GM23338 (cell line): ENCODE data around the gene NLGN1. TPM values are rescaled to one million over a fixed set of nuclear protein-coding genes. Genes with fewer than 3 reads are reported as not detected.

ENCODE experiments used
- ATAC-seq: fragments of 200-7000 bp; cut with Tn5 transposase; 3 replicates; pipeline ENCODE4 v1.9.1; 2020
- DNase-seq: peaks from one replicate; pipeline ENCODE4 v3.0.0-alpha.2; 2015; ENCODE audit warnings: low spot score
- H2AFZ ChIP-seq: fragments of 200-600 bp; sonication (generic); 2 replicates; pipeline ENCODE4 v1.8.0; 2016; ENCODE audit warnings: antibody characterized with exemption, mild to moderate bottlenecking, moderate library complexity
- H3F3A ChIP-seq: fragments of 200-600 bp; sonication (generic); replicated peaks from 2 replicates; pipeline ENCODE4 v1.8.0; 2017; ENCODE audit warnings: antibody characterized with exemption, mixed run types, low read depth
- H3K27ac ChIP-seq: fragments of 200-600 bp; sonication (generic); 2 replicates; pipeline ENCODE4 v1.6.1; 2016; ENCODE audit warnings: low read depth
- H3K27me3 ChIP-seq: fragments of 200-600 bp; sonication (generic); 2 replicates; pipeline ENCODE4 v1.8.0; 2016; ENCODE audit warnings: mild to moderate bottlenecking, mixed run types, moderate library complexity; ENCODE audit not compliant: insufficient read depth
- H3K36me3 ChIP-seq: fragments of 200-600 bp; sonication (generic); 2 replicates; pipeline ENCODE4 v1.8.0; 2016; ENCODE audit warnings: mild to moderate bottlenecking; ENCODE audit not compliant: insufficient read depth
- H3K4me1 ChIP-seq: fragments of 200-600 bp; sonication (generic); 2 replicates; pipeline ENCODE4 v1.8.0; 2016; ENCODE audit warnings: mild to moderate bottlenecking, moderate library complexity; ENCODE audit not compliant: insufficient read depth
- H3K4me2 ChIP-seq: fragments of 200-600 bp; sonication (generic); 2 replicates; pipeline ENCODE4 v1.7.1; 2017; ENCODE audit warnings: mixed run types
- H3K4me3 ChIP-seq: fragments of 200-600 bp; sonication (generic); 2 replicates; pipeline ENCODE4 v1.6.1; 2016; ENCODE audit warnings: mixed run types
- H3K79me2 ChIP-seq: fragments of 200-600 bp; sonication (generic); replicated peaks from 2 replicates; pipeline ENCODE4 v1.8.0; 2017; ENCODE audit warnings: mild to moderate bottlenecking; ENCODE audit not compliant: insufficient read depth
- H3K9me2 ChIP-seq: fragments of 200-600 bp; sonication (generic); 2 replicates; pipeline ENCODE4 v1.8.0; 2017; ENCODE audit not compliant: insufficient read depth
- H4K20me1 ChIP-seq: fragments of 200-600 bp; sonication (generic); replicated peaks from 2 replicates; pipeline ENCODE4 v1.8.0; 2017; ENCODE audit warnings: mild to moderate bottlenecking; ENCODE audit not compliant: insufficient read depth
- H3K27ac Mint-ChIP-seq: 2 replicates; pipeline ENCODE4 v1.8.0; 2020; ENCODE audit warnings: inconsistent platforms, mild to moderate bottlenecking, moderate library complexity, mixed read lengths
- H3K27me3 Mint-ChIP-seq: 3 replicates; pipeline ENCODE4 v1.8.0; 2022; ENCODE audit warnings: low read depth, mild to moderate bottlenecking, moderate library complexity, mixed read lengths, inconsistent platforms; ENCODE audit not compliant: insufficient read depth, poor library complexity
- H3K36me3 Mint-ChIP-seq: 3 replicates; pipeline ENCODE4 v1.8.0; 2021; ENCODE audit warnings: low read depth, mild to moderate bottlenecking, inconsistent platforms, moderate library complexity, mixed read lengths
- H3K4me1 Mint-ChIP-seq: 3 replicates; pipeline ENCODE4 v1.8.0; 2020; ENCODE audit warnings: mild to moderate bottlenecking, inconsistent platforms, mixed read lengths
- H3K4me3 Mint-ChIP-seq: 3 replicates; pipeline ENCODE4 v1.8.0; 2021; ENCODE audit warnings: moderate library complexity, mild to moderate bottlenecking, inconsistent platforms, mixed read lengths
- H3K9me3 Mint-ChIP-seq: 3 replicates; pipeline ENCODE4 v1.8.0; 2020; ENCODE audit warnings: moderate library complexity, mild to moderate bottlenecking, inconsistent platforms, mixed read lengths
- CREB1 ChIP-seq: fragments of 250-450 bp; sonication (Bioruptor Pico); IDR thresholded peaks from 2 replicates; pipeline ENCODE4 v1.5.0; 2020; ENCODE audit warnings: low read depth, mild to moderate bottlenecking, moderate library complexity
- CTCF ChIP-seq, 2 experiments: fragments of 200-600 bp in 1 of 2; sonication (generic) in 1 of 2; conservative IDR thresholded peaks; 2 replicates each; pipeline versions ENCODE4 v1.5.1 to v1.6.1; 2016 to 2017; ENCODE audit warnings: antibody characterized with exemption in 2 of 2, low read depth in 2 of 2, mild to moderate bottlenecking in 2 of 2, moderate library complexity in 1 of 2
- ETS1 ChIP-seq: IDR thresholded peaks from 2 replicates; pipeline ENCODE4 v1.6.1; 2016; ENCODE audit warnings: antibody characterized with exemption
- EZH2phosphoT487 ChIP-seq: fragments of 200-600 bp; sonication (generic); IDR thresholded peaks from one replicate; pipeline ENCODE4 v1.8.1; 2018; ENCODE audit warnings: antibody characterized with exemption; ENCODE audit not compliant: unreplicated experiment
- JUNB ChIP-seq: IDR thresholded peaks from one replicate; pipeline ENCODE4 v1.6.1; 2016; ENCODE audit warnings: antibody characterized with exemption; ENCODE audit not compliant: unreplicated experiment
- NANOG ChIP-seq: IDR thresholded peaks from 2 replicates; pipeline ENCODE4 v1.6.1; 2016; ENCODE audit warnings: antibody characterized with exemption, borderline replicate concordance
- POLR2AphosphoS5 ChIP-seq: IDR thresholded peaks from 2 replicates; pipeline ENCODE4 v1.6.1; 2016; ENCODE audit warnings: antibody characterized with exemption, low read depth
- STAT1 ChIP-seq: IDR thresholded peaks from one replicate; pipeline ENCODE4 v1.6.1; 2016; ENCODE audit warnings: antibody characterized with exemption; ENCODE audit not compliant: unreplicated experiment
- ZNF114 ChIP-seq: fragments of 250-450 bp; sonication (Bioruptor Pico); IDR thresholded peaks from 2 replicates; pipeline ENCODE4 v1.5.0; 2020; ENCODE audit warnings: mild to moderate bottlenecking, moderate library complexity
- ZNF331 ChIP-seq: fragments of 250-450 bp; sonication (Bioruptor Pico); IDR thresholded peaks from 2 replicates; pipeline ENCODE4 v1.5.0; 2020; ENCODE audit warnings: low read depth, mild to moderate bottlenecking, moderate library complexity
- polyA plus RNA-seq: library from polyadenylated mRNA; unstranded; fragments of >200 nt; fragmentation: Nextera tagmentation; extraction: Ambion mirVana; gene quantifications from 2 replicates; pipeline ENCODE4 v1.2.1, GENCODE V29; 2016
- total RNA-seq: library from RNA; depleted of rRNA; stranded (reverse); fragments of >200 nt; shearing (Covaris generic); gene quantifications from 2 replicates; pipeline ENCODE4 v1.2.3, GENCODE V29; 2014
- TF ChIP-seq, protein P1 (sequence below): IDR thresholded peaks from one replicate; pipeline ENCODE4 v1.6.1; 2018; ENCODE audit warnings: antibody characterized with exemption; ENCODE audit not compliant: unreplicated experiment

Gene NLGN1
- total and polyA plus RNA-seq, 2 experiments from 2014 or later, result 6.5 to 18.6 TPM

- TF ChIP-seq, protein P1, sequence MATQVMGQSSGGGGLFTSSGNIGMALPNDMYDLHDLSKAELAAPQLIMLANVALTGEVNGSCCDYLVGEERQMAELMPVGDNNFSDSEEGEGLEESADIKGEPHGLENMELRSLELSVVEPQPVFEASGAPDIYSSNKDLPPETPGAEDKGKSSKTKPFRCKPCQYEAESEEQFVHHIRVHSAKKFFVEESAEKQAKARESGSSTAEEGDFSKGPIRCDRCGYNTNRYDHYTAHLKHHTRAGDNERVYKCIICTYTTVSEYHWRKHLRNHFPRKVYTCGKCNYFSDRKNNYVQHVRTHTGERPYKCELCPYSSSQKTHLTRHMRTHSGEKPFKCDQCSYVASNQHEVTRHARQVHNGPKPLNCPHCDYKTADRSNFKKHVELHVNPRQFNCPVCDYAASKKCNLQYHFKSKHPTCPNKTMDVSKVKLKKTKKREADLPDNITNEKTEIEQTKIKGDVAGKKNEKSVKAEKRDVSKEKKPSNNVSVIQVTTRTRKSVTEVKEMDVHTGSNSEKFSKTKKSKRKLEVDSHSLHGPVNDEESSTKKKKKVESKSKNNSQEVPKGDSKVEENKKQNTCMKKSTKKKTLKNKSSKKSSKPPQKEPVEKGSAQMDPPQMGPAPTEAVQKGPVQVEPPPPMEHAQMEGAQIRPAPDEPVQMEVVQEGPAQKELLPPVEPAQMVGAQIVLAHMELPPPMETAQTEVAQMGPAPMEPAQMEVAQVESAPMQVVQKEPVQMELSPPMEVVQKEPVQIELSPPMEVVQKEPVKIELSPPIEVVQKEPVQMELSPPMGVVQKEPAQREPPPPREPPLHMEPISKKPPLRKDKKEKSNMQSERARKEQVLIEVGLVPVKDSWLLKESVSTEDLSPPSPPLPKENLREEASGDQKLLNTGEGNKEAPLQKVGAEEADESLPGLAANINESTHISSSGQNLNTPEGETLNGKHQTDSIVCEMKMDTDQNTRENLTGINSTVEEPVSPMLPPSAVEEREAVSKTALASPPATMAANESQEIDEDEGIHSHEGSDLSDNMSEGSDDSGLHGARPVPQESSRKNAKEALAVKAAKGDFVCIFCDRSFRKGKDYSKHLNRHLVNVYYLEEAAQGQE, result no peak
- TF ChIP-seq ETS1, result no peak
- TF ChIP-seq CREB1 (CRISPR knock-in tag), result no peak
- TF ChIP-seq POLR2AphosphoS5, result no peak
These were observed 856.4 kb downstream of the NLGN1 start (continued) for GRCh38 chr3:174253940-174254339.

DNA sequence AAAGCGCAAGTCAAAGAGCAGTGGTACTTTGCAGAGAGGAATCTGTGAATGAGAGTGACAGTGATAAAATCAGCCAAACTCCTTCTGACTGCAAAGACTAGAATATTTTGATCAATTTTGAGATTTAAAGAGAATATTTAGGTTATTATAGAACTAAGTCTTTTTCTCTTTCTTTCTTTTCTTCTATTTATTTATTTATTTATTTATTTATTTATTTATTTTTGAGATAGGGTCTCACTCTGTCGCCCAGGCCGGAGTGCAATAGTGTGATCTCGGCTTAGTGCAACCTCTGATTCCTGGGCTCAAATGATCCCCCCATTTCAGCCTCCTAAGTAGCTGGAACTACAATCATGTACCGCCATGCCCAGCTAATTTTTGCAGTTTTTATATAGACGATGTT, 857.9 kb downstream of the NLGN1 start:
- Mint-ChIP-seq H3K4me1 (peaks cover 12% of the 10 kb centered on the region; the same call in 2 of the 3 replicates), H3K36me3 (peaks cover 14% of the 10 kb centered on the region; the same call in 2 of the 3 replicates), H3K27ac (no peak overlapping the region), H3K4me3 (no peak overlapping the region), H3K9me3 (peaks cover 7% of the 10 kb centered on the region; the same call in 1 of the 3 replicates), H3K27me3 (peaks cover 2% of the 10 kb centered on the region)
- no peaks in the 10 kb centered on the region for H3K27me3 ChIP-seq
- H3K27ac ChIP-seq, result no peak overlapping the region
- H3K4me1 ChIP-seq, result no peaks in the 10 kb centered on the region
- ATAC-seq (no peak), DNase-seq (no peak)
- no peaks in the 10 kb centered on the region for H4K20me1 ChIP-seq
- no peaks in the 10 kb centered on the region for H3K9me2 ChIP-seq
- no peaks in the 10 kb centered on the region for H3K36me3 ChIP-seq
- H2AFZ ChIP-seq, result no peak overlapping the region
- H3F3A ChIP-seq, result no peaks in the 10 kb centered on the region
- H3K4me3 ChIP-seq, result no peak overlapping the region
- no peak overlapping the region for H3K4me2 ChIP-seq
- H3K79me2 ChIP-seq, result no peaks in the 10 kb centered on the region
- no peak for TF ChIP-seq STAT1
- TF ChIP-seq ZNF114 (CRISPR knock-in tag), result no peak
- no peak for TF ChIP-seq JUNB
- TF ChIP-seq CTCF (conservative IDR thresholded peaks at IDR 0.05; ENCODE audit: low read depth in 2 of 2), result no peak
- TF ChIP-seq NANOG, result no peak
- TF ChIP-seq EZH2phosphoT487, result no peak
- TF ChIP-seq, protein P1, result no peak
- no peak for TF ChIP-seq ZNF331
- TF ChIP-seq ETS1, result no peak
- TF ChIP-seq CREB1 (CRISPR knock-in tag), result no peak
